Suprapubic skin (tissue), 3 donors: ENCODE results near the gene IGLL5.

Experiments used
- EP300 ChIP-seq: sonication (generic); formaldehyde crosslinking; IDR thresholded peaks from one replicate; pipeline ENCODE4 v1.6.1; 2017; ENCODE audit warnings: antibody characterized with exemption
- TF ChIP-seq, protein P1 (sequence below), 2 donors: fragments of 200-600 bp in 1 of 2; fragments of 450-650 bp in 1 of 2; sonication (generic) in 1 of 2; IDR thresholded peaks; one replicate each; pipeline ENCODE4 v1.5.1; 2016 to 2019; ENCODE audit warnings: antibody characterized with exemption in 2 of 2, mild to moderate bottlenecking in 1 of 2, moderate library complexity in 1 of 2

- no peak for TF ChIP-seq EP300
- TF ChIP-seq, protein P1, sequence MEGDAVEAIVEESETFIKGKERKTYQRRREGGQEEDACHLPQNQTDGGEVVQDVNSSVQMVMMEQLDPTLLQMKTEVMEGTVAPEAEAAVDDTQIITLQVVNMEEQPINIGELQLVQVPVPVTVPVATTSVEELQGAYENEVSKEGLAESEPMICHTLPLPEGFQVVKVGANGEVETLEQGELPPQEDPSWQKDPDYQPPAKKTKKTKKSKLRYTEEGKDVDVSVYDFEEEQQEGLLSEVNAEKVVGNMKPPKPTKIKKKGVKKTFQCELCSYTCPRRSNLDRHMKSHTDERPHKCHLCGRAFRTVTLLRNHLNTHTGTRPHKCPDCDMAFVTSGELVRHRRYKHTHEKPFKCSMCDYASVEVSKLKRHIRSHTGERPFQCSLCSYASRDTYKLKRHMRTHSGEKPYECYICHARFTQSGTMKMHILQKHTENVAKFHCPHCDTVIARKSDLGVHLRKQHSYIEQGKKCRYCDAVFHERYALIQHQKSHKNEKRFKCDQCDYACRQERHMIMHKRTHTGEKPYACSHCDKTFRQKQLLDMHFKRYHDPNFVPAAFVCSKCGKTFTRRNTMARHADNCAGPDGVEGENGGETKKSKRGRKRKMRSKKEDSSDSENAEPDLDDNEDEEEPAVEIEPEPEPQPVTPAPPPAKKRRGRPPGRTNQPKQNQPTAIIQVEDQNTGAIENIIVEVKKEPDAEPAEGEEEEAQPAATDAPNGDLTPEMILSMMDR (IDR thresholded peaks at IDR 0.05): no peak
Measured at GRCh38 chr22:22928666-22929380, 41.2 kb downstream of the IGLL5 start.
